CD1c-positive myeloid dendritic cell (primary cell): ENCODE measurements around the gene FSTL1.
"Not testable (repeated sequence)": the region's sequence is repeated elsewhere in the genome, so short reads cannot be mapped to it uniquely, and the experiment has no call there.

Source experiments
- DNase-seq: peaks from one replicate; pipeline ENCODE4 v3.0.0-alpha.2; 2016; ENCODE audit errors: extremely low spot score

Gene FSTL1

DNA sequence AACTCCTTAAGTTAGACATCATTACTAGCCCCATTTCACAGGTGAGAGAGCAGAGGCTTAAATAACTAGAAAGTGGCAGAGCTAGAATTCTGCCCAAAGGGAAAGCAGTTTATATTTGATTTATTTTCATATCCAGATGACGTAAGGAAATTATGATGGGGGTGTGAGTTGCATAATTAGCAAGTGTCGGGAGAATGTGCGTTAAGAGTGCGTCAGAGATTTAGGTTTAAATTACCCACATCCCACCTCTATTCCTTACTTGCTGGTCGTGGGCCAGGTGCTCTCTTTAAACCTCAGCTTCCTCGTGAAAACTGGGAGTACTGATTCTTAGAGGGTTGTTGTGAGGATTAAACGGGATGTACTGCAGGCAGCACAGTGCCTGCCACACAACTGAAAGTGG lies 32.3 kb downstream of the FSTL1 start:
- DNase-seq = no peak

GRCh38 chr3:120417272-120417911 lies 33.4 kb downstream of the FSTL1 start:
- DNase-seq = peak; percentile 96

- no peak for DNase-seq
These were observed 33.9 kb downstream of the FSTL1 start for GRCh38 chr3:120416868-120417267.

DNA sequence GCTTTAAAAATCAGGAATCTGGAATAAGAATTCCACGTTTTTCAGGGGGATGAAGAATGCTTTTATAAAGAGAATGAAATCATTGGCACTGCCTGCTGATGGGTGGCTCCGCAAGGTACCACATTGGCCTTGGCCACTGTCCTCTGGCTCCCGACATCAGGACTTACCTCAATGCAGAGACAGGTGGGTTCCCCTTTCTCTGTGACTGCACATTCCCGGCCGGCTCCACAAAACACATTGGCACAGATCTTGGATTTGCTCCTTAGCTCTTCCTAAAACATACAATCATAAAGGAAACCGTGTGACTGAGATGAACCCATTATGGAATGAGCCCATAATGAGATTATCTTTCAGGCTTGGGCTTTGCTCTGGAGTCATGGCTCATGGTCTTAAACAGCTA lies 35.0 kb downstream of the FSTL1 start:
- DNase-seq = no peak

GRCh38 chr3:120410541-120410940 lies 40.3 kb downstream of the FSTL1 start:
- no peak for DNase-seq

- DNase-seq = no peak
These were observed 40.7 kb downstream of the FSTL1 start for GRCh38 chr3:120410116-120410515.

GRCh38 chr3:120407508-120408287 lies 43.1 kb downstream of the FSTL1 start:
- DNase-seq = peak; percentile 14

DNA sequence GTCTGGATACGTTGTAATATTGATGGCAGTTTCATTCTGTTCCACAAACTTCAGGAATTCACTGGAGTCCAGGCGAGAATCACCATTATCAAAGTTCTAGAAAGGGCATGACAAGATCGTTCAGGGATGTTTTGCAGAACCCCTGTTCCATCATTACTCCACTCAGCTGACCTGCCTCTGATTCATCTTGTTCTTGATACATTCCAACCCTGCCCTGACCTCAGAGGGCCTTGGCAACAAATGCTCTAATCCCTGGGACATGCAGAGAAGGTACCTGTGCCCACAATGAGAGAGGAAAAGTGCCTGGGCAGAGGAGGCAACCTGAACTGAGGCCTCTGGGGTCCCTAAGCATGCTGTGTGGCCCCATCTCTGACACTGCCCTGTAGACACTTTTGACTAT lies 45.9 kb downstream of the FSTL1 start:
- DNase-seq = no peak

DNA sequence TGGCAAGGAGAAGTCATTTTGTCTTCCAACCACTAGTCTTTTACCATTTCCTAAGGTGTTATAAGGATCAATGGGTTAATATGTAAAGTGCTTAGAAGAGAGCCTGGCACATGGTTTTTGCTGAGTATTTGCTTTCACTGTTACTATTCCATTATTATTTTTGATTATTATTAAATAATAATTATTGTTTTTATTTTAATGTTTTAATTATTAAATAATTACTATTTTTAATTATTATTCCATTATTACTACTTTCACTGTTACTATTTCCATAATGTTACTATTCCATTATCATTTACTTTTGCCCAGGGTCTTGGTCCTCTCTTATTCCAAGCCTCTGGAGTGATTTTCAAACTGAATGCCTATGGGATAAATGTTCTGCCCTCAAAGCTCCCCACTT lies 48.5 kb downstream of the FSTL1 start:
- DNase-seq = no peak

GRCh38 chr3:120399372-120399771 lies 51.4 kb downstream of the FSTL1 start:
- no peak for DNase-seq

- DNase-seq = no peak
These were observed 54.3 kb downstream of the FSTL1 start for GRCh38 chr3:120396469-120396868.

DNA sequence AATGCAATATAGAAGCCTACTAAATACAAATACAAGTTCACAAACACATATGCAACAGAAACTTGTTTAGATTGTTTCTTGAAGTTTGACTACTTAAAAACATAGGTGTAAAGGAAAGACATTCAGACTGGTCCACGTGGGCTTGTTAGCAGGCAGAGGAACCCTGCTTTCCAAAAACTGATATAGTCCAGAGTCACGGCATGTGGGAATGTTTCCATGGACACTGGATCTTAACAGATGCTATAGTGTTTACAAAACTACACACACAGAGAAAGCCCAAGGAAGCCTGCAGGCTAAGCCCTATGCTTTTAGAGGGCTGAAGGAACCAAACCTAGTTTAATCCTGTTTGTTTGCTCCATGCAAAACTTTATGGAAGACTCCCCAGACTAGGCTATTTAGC lies 56.4 kb downstream of the FSTL1 start:
- DNase-seq = no peak

DNA sequence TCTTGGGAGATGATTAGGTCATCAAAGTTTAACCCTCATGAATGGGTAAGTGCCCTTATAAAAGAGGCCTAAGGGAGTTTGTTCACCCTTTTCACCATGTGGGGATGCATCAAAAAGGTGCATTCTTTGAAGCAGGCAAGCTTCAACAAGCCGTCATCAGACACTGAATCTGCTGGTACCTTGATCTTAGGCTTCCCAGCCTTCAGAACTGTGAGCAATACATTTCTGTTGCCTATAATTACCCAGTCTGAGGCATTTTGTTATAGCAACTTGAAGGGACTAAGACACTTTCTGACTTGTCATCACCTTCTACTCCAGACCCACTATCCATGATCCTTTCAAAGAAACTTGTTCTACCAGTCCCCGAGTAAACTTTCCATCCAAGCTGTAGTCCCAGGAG lies 57.0 kb downstream of the FSTL1 start:
- no peak for DNase-seq

- no peak for DNase-seq
These were observed 57.5 kb downstream of the FSTL1 start for GRCh38 chr3:120393243-120393642.

- DNase-seq = no peak
These were observed 67.8 kb downstream of the FSTL1 start for GRCh38 chr3:120382941-120383447.

DNA sequence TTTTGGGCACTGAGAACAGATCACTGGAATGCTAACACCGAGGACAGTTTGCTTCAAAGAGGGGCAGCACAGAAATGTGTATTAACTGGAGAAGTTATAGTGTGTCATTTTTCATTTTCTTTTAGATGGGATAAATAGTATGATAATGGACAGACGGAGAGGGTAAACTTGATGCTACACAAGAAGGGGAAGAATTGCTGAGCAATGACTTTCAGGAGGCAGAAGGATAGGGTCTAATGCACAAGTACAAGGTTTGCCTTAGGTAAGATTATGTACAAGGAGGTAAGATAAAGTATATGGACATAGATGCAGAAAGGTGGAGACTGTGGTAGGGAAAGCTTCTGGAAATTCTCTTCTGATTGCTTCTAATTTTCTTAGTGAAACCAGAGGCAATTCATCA lies 69.3 kb downstream of the FSTL1 start:
- DNase-seq = no peak

GRCh38 chr3:120377948-120378347 lies 72.8 kb downstream of the FSTL1 start:
- DNase-seq = not testable (repeated sequence)

DNA sequence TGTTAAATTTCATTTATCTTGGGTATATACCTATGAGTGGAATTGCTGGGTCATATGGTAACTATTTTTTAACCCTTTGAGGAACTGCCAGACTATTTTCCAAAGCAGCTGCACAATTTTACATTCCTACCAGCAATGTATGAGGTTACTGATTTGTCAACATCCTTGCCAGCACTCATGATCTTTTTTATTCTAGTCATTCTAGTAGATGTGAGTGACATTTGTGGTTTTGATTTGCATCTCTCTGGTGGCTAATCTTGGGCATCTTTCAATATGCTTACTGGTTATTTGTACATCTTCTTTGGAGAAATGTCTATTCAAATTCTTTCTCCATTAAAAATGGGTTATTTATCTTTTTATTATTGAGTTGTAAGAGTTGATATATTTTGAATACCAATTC lies 80.3 kb downstream of the FSTL1 start:
- no peak for DNase-seq

DNA sequence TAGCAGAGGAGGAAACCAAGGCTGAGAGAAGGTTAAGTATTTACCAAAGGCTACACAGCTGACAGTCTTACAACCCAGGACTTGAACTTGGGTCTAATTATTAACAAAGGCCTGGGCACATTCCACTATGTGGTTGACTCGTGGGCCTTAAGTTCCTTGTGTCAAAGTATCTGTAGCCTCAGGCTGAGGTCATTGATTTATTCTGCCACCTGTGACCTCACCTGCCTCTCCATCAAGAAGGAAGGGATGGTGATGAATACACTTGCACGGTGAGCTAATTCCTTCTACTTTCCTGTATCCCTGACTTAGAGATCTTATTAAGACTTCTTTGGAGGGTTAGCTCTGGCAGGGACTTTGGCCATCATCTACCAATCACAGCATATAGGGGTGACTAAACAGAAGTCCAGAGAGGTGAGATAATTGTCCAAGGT lies 81.7 kb downstream of the FSTL1 start:
- no peak for DNase-seq

GRCh38 chr3:120368172-120368571 lies 82.6 kb downstream of the FSTL1 start:
- no peak for DNase-seq

- no peak for DNase-seq
These were observed 86.0 kb downstream of the FSTL1 start for GRCh38 chr3:120364821-120365220.

DNA sequence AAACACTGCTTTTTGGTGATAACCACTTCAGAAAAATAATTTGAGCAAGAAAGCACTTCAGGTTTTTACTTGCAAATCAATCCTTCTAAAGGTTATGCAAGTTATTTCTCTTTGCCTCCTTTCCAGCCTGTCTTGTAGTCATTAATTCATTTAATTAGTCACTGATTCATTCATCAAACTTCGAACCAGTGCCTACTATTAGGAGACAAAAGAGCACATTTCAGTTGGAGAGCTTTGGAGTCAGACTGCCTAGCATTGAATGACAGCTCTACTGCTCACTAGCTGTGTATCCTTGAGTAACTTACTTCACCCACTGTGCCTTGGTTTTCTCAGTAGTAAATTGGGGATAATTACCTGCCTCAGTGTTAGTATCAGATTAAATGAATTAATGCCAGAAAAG lies 86.7 kb downstream of the FSTL1 start:
- DNase-seq = no peak

DNA sequence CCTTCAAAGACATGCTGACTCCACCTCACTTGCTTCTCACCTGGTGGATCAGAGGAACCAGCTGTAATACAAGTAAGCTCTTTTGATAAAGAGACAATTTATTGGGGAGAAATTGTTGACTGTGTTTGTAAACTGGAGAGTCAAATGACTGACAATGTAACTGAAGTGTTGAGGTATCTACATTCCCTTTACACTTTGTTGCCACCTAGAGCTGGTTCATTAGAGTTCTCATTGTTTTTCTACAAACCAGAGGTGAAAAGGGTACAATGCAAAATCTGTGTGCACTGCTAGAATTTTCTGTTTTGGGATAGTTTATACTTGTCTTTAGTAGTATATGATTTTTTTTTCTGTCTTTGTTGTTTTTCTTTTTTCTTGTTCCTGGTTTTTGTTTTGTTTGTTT lies 93.0 kb downstream of the FSTL1 start:
- DNase-seq = no peak
